A673 (cell line): ENCODE measurements around the gene PKNOX2.

Experiments
- CTCF ChIP-seq: fragments of 300-800, 200-600 bp; sonication (generic); conservative IDR thresholded peaks from 2 replicates; pipeline ENCODE4 v1.5.1; 2017; ENCODE audit warnings: low read depth, mild to moderate bottlenecking, antibody characterized with exemption, low read length, moderate library complexity, mixed read lengths
- EZH2 ChIP-seq: fragments of 200-600 bp; sonication (generic); IDR thresholded peaks from 2 replicates; pipeline ENCODE4 v1.6.1; 2017; ENCODE audit warnings: borderline replicate concordance, low read depth, mild to moderate bottlenecking, mixed read lengths, antibody characterized with exemption, low read length; ENCODE audit not compliant: poor library complexity, severe bottlenecking

- TF ChIP-seq CTCF, result no peak
- no peak for TF ChIP-seq EZH2
Observed at GRCh38 chr11:125312812-125313211, 148.3 kb downstream of the PKNOX2 start.
